Ishikawa (cell line): Measurements from ENCODE around the gene SMARCA4.

ENCODE experiments used
- CREB1 ChIP-seq: IDR thresholded peaks from 2 replicates; pipeline ENCODE4 v1.6.1; 2012; ENCODE audit warnings: low read depth
- EGR1 ChIP-seq: IDR thresholded peaks from 2 replicates; pipeline ENCODE4 v1.6.1; 2012
- EP300 ChIP-seq: IDR thresholded peaks from 2 replicates; pipeline ENCODE4 v1.6.1; 2012; ENCODE audit warnings: borderline replicate concordance
- FOXM1 ChIP-seq: IDR thresholded peaks from 2 replicates; pipeline ENCODE4 v1.6.1; 2012; ENCODE audit warnings: low read depth, borderline replicate concordance
- RAD21 ChIP-seq: IDR thresholded peaks from 2 replicates; pipeline ENCODE4 v1.6.1; 2012; ENCODE audit warnings: low read depth
- TAF1 ChIP-seq: IDR thresholded peaks from 2 replicates; pipeline ENCODE4 v1.6.1; 2012; ENCODE audit warnings: low read depth, mild to moderate bottlenecking
- TEAD4 ChIP-seq: IDR thresholded peaks from 2 replicates; pipeline ENCODE4 v1.6.1; 2012
- YY1 ChIP-seq: IDR thresholded peaks from 2 replicates; pipeline ENCODE4 v1.6.1; 2012; ENCODE audit warnings: low read depth
- TF ChIP-seq, protein P1 (sequence below): IDR thresholded peaks from 2 replicates; pipeline ENCODE4 v1.6.1; 2012; ENCODE audit warnings: low read depth, mild to moderate bottlenecking
- TF ChIP-seq, protein P2 (sequence below): IDR thresholded peaks from 2 replicates; pipeline ENCODE4 v1.6.1; 2012
- TF ChIP-seq, protein P3 (sequence below): IDR thresholded peaks from 2 replicates; pipeline ENCODE4 v1.6.1; 2012

DNA sequence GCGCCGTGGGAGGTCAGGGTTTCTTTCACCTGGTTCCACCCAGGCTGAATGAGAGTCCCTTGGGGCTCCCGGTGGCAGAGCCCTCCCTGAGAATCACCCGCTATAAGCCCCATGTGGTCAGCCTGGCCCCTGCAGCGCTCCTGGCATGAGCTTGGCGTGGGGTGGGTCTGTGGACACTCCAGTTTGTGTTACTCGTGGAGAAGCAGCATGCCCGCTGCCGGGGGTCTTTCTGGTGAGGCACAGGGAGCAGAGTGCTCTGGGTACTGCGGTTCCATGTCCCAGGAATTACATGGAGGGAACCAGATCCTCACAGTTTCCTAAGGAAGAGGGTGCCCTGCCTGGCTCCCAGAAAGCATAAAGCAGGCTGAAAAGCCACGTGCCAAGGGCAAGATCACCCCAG lies 62.2 kb downstream of the SMARCA4 start:
- TF ChIP-seq, protein P1, sequence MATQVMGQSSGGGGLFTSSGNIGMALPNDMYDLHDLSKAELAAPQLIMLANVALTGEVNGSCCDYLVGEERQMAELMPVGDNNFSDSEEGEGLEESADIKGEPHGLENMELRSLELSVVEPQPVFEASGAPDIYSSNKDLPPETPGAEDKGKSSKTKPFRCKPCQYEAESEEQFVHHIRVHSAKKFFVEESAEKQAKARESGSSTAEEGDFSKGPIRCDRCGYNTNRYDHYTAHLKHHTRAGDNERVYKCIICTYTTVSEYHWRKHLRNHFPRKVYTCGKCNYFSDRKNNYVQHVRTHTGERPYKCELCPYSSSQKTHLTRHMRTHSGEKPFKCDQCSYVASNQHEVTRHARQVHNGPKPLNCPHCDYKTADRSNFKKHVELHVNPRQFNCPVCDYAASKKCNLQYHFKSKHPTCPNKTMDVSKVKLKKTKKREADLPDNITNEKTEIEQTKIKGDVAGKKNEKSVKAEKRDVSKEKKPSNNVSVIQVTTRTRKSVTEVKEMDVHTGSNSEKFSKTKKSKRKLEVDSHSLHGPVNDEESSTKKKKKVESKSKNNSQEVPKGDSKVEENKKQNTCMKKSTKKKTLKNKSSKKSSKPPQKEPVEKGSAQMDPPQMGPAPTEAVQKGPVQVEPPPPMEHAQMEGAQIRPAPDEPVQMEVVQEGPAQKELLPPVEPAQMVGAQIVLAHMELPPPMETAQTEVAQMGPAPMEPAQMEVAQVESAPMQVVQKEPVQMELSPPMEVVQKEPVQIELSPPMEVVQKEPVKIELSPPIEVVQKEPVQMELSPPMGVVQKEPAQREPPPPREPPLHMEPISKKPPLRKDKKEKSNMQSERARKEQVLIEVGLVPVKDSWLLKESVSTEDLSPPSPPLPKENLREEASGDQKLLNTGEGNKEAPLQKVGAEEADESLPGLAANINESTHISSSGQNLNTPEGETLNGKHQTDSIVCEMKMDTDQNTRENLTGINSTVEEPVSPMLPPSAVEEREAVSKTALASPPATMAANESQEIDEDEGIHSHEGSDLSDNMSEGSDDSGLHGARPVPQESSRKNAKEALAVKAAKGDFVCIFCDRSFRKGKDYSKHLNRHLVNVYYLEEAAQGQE = no peak
- TF ChIP-seq, protein P2, sequence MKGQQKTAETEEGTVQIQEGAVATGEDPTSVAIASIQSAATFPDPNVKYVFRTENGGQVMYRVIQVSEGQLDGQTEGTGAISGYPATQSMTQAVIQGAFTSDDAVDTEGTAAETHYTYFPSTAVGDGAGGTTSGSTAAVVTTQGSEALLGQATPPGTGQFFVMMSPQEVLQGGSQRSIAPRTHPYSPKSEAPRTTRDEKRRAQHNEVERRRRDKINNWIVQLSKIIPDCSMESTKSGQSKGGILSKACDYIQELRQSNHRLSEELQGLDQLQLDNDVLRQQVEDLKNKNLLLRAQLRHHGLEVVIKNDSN = no peak
- TF ChIP-seq, protein P3, sequence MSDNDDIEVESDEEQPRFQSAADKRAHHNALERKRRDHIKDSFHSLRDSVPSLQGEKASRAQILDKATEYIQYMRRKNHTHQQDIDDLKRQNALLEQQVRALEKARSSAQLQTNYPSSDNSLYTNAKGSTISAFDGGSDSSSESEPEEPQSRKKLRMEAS = no peak
- no peak for TF ChIP-seq EGR1
- no peak for TF ChIP-seq FOXM1
- TF ChIP-seq EP300 = no peak
- no peak for TF ChIP-seq TEAD4
- TF ChIP-seq RAD21 = no peak
- TF ChIP-seq TAF1 = no peak
- TF ChIP-seq YY1 = no peak
- TF ChIP-seq CREB1 = no peak
